H1 (cell line): Measurements from ENCODE around the gene PDGFB. TPM values are rescaled to one million over a fixed set of nuclear protein-coding genes. Genes with fewer than 3 reads are reported as not detected.
A peak's percentile ranks its signal among the peaks of the same experiment; 100 is the strongest.

Source experiments
- CTCF ChIA-PET: fragments of 300-600 bp; sonication (Branson Sonifier 250); formaldehyde crosslinking; loops from one replicate; lab custom pipeline; 2021; ENCODE audit not compliant: partially characterized antibody; lab: Charles Lee
- POLR2A ChIA-PET: fragments of 300-600 bp; sonication (Branson Sonifier 250); formaldehyde crosslinking; loops from one replicate; lab custom pipeline; 2021; ENCODE audit warnings: inconsistent platforms; ENCODE audit not compliant: partially characterized antibody; lab: Charles Lee
- DNase-seq, 2 experiments: peaks; one replicate each; pipeline versions ENCODE4 v3.0.0 to v3.0.0-alpha.2; 2010 to 2022; ENCODE audit warnings: low spot score in 2 of 2, low read depth in 1 of 2, mixed read lengths in 1 of 2
- FAIRE-seq: peaks from 2 replicates; lab custom pipeline; 2011; peaks lifted over from hg19 to GRCh38; lab: Jason Lieb, UNC
- H2AFZ ChIP-seq: 2 replicates; pipeline ENCODE4 v1.8.1; 2012; ENCODE audit warnings: low read length, inconsistent platforms
- H2AK5ac ChIP-seq: 2 replicates; pipeline ENCODE4 v1.6.1; 2013; ENCODE audit warnings: low read depth, low read length
- H2BK120ac ChIP-seq: replicated peaks from 2 replicates; pipeline ENCODE3; 2013; ENCODE audit warnings: low read depth, low read length, inconsistent platforms
- H2BK12ac ChIP-seq: 2 replicates; pipeline ENCODE4 v1.6.1; 2013; ENCODE audit warnings: low read depth, low read length
- H2BK15ac ChIP-seq: 2 replicates; pipeline ENCODE4 v1.6.1; 2013; ENCODE audit warnings: low read length
- H2BK20ac ChIP-seq: 2 replicates; pipeline ENCODE4 v1.6.1; 2013; ENCODE audit warnings: low read length
- H2BK5ac ChIP-seq: 2 replicates; pipeline ENCODE4 v1.6.1; 2013; ENCODE audit warnings: low read depth, low read length
- H3K14ac ChIP-seq: 2 replicates; pipeline ENCODE4 v1.6.1; 2013; ENCODE audit warnings: inconsistent platforms; ENCODE audit not compliant: insufficient read length
- H3K18ac ChIP-seq: 2 replicates; pipeline ENCODE4 v1.6.1; 2013; ENCODE audit warnings: low read length; ENCODE audit errors: extremely low read depth
- H3K23ac ChIP-seq: 2 replicates; pipeline ENCODE4 v1.6.1; 2013; ENCODE audit warnings: inconsistent platforms; ENCODE audit not compliant: insufficient read length
- H3K23me2 ChIP-seq: 2 replicates; pipeline ENCODE4 v1.6.1; 2013; ENCODE audit warnings: low read depth, low read length
- H3K27ac ChIP-seq: 2 replicates; pipeline ENCODE4 v1.6.1; 2011; ENCODE audit warnings: low read depth, low read length, inconsistent platforms
- H3K27me3 ChIP-seq, 4 experiments: replicated peaks in 1 of 4; 1 replicate in 1 of 4; 2 replicates in 3 of 4; pipeline versions ENCODE4 v1.6.1 to v1.8.1; 2011 to 2013; ENCODE audit warnings: low read length in 3 of 4, mild to moderate bottlenecking in 3 of 4, inconsistent platforms in 2 of 4, mixed read lengths in 2 of 4, moderate library complexity in 1 of 4; ENCODE audit not compliant: control insufficient read depth in 3 of 4, insufficient read depth in 3 of 4; ENCODE audit errors: extremely low read depth in 1 of 4
- H3K36me3 ChIP-seq, 4 experiments: 2 replicates each; pipeline versions ENCODE4 v1.6.1 to v1.8.1; 2011 to 2013; ENCODE audit warnings: mild to moderate bottlenecking in 4 of 4, low read length in 3 of 4, moderate library complexity in 2 of 4, control low read depth in 1 of 4, inconsistent platforms in 1 of 4; ENCODE audit not compliant: insufficient read depth in 4 of 4, control insufficient read depth in 2 of 4
- H3K4ac ChIP-seq: replicated peaks from 2 replicates; pipeline ENCODE3; 2013; ENCODE audit warnings: low read length, low read depth, mixed read lengths, inconsistent platforms; ENCODE audit not compliant: insufficient read length
- H3K4me1 ChIP-seq, 4 experiments: replicated peaks in 1 of 4; 1 replicate in 1 of 4; 2 replicates in 3 of 4; pipeline versions ENCODE4 v1.6.1 to v1.8.1; 2011 to 2013; ENCODE audit warnings: low read length in 3 of 4, inconsistent platforms in 2 of 4, mixed read lengths in 1 of 4; ENCODE audit not compliant: insufficient read depth in 4 of 4, control insufficient read depth in 3 of 4
- H3K4me2 ChIP-seq, 2 experiments: 2 replicates each; pipeline versions ENCODE4 v1.6.1 to v1.8.1; 2011 to 2013; ENCODE audit warnings: low read depth in 2 of 2, low read length in 2 of 2, control low read depth in 1 of 2, inconsistent platforms in 1 of 2, mild to moderate bottlenecking in 1 of 2; ENCODE audit not compliant: insufficient read depth in 1 of 2
- H3K4me3 ChIP-seq, 4 experiments: fragments of 200-600, 300-600 bp in 1 of 4; sonication (generic), shearing (Covaris generic), sonication (Bioruptor Twin) in 1 of 4; 2 replicates each; pipeline versions ENCODE4 v1.5.1 to v1.8.1; 2011 to 2016; ENCODE audit warnings: low read length in 4 of 4, low read depth in 3 of 4, control low read depth in 2 of 4, inconsistent platforms in 2 of 4, mild to moderate bottlenecking in 2 of 4, mixed read lengths in 1 of 4, moderate library complexity in 1 of 4; ENCODE audit not compliant: insufficient read depth in 2 of 4; ENCODE audit errors: extremely low read depth in 1 of 4
- H3K56ac ChIP-seq: replicated peaks from 2 replicates; pipeline ENCODE3; 2013; ENCODE audit warnings: low read depth, mild to moderate bottlenecking, mixed read lengths, low read length, inconsistent platforms; ENCODE audit not compliant: insufficient read length
- H3K79me1 ChIP-seq: 2 replicates; pipeline ENCODE4 v1.6.1; 2013; ENCODE audit warnings: low read depth, low read length, control low read depth
- H3K79me2 ChIP-seq, 2 experiments: 2 replicates each; pipeline versions ENCODE4 v1.6.1 to v1.8.1; 2012 to 2013; ENCODE audit warnings: low read length in 2 of 2, mild to moderate bottlenecking in 2 of 2, inconsistent platforms in 1 of 2; ENCODE audit not compliant: insufficient read depth in 2 of 2, control insufficient read depth in 1 of 2
- H3K9ac ChIP-seq, 4 experiments: replicated peaks in 1 of 4; 1 replicate in 1 of 4; 2 replicates in 3 of 4; pipeline versions ENCODE4 v1.6.1 to v1.8.1; 2011 to 2013; ENCODE audit warnings: low read depth in 3 of 4, low read length in 3 of 4, control low read depth in 2 of 4, mild to moderate bottlenecking in 2 of 4, moderate library complexity in 2 of 4, inconsistent platforms in 1 of 4; ENCODE audit errors: extremely low read depth in 1 of 4
- H3K9me3 ChIP-seq, 2 experiments: 2 replicates each; pipeline versions ENCODE4 v1.6.1 to v1.8.1; 2012 to 2013; ENCODE audit warnings: mild to moderate bottlenecking in 2 of 2, moderate library complexity in 2 of 2, control low read depth in 1 of 2, inconsistent platforms in 1 of 2, low read depth in 1 of 2, low read length in 1 of 2, mixed read lengths in 1 of 2; ENCODE audit not compliant: insufficient read depth in 2 of 2
- H4K20me1 ChIP-seq, 2 experiments: replicated peaks in 1 of 2; 2 replicates each; pipeline versions ENCODE3 to v1.8.1; 2011 to 2013; ENCODE audit warnings: inconsistent platforms in 2 of 2, low read length in 2 of 2, mild to moderate bottlenecking in 1 of 2; ENCODE audit not compliant: insufficient read depth in 2 of 2, control insufficient read depth in 1 of 2
- H4K5ac ChIP-seq: 2 replicates; pipeline ENCODE4 v1.6.1; 2013; ENCODE audit warnings: low read length, low read depth, mixed read lengths, inconsistent platforms; ENCODE audit not compliant: insufficient read length
- H4K8ac ChIP-seq: 2 replicates; pipeline ENCODE4 v1.8.0; 2013; ENCODE audit warnings: mild to moderate bottlenecking, moderate library complexity, low read length, inconsistent platforms; ENCODE audit not compliant: insufficient read depth; ENCODE audit errors: extremely low read depth
- H4K91ac ChIP-seq: replicated peaks from 2 replicates; pipeline ENCODE3; 2013; ENCODE audit warnings: low read length, mixed read lengths, inconsistent platforms; ENCODE audit not compliant: insufficient read length
- E2F6 ChIP-seq: IDR thresholded peaks from 2 replicates; pipeline ENCODE4 v1.6.1; 2012; ENCODE audit warnings: inconsistent platforms
- KDM1A ChIP-seq: fragments of 200-600, 300-600 bp; sonication (generic); IDR thresholded peaks from 2 replicates; pipeline ENCODE4 v1.7.1; 2016; ENCODE audit warnings: mild to moderate bottlenecking, low read length, borderline replicate concordance
- WGBS, 2 experiments: shearing (Covaris generic) in 1 of 2; methylation state at CpG; one replicate each; pipeline versions ENCODE4 v1.1.6 to v1.1.7; 2013 to 2015; ENCODE audit warnings: low lambda C conversion rate in 2 of 2, mixed read lengths in 2 of 2, inconsistent platforms in 1 of 2, low coverage in 1 of 2, missing lambda C conversion rate in 1 of 2; ENCODE audit not compliant: insufficient replicate concordance in 2 of 2, insufficient coverage in 1 of 2, insufficient read length in 1 of 2; ENCODE audit errors: extremely low coverage in 1 of 2, missing lambda C conversion rate in 1 of 2; 5-methylcytosine and 5-hydroxymethylcytosine counted together
- polyA plus RNA-seq, 7 experiments: library from polyadenylated mRNA; depleted of rRNA in 3 of 7; stranded (reverse) in 5 of 7; unstranded in 2 of 7; fragments of >200 nt in 5 of 7; fragments of 200-250 nt in 2 of 7; gene quantifications; 1 replicate in 5 of 7; 2 replicates in 1 of 7; 4 replicates in 1 of 7; pipeline versions ENCODE4 v1.2.1 to v1.2.3, GENCODE V29; 2011 to 2013; ENCODE audit warnings: missing spikeins in 2 of 7, mixed read lengths in 2 of 7
- total RNA-seq: library from RNA; stranded (reverse); fragmentation: NEBNext Ultra II Directional; extraction: Animal tissue kit (Norgen Biotek cat#: 25700); gene quantifications from 2 replicates; pipeline ENCODE4 v1.2.1, GENCODE V29; 2021

The PDGFB gene
- total and polyA plus RNA-seq, 2 of the 8 experiments (the other 6 are each of a cell fraction or from before 2014, with no cell fraction given), result 3.9 to 8.5 TPM

- FAIRE-seq, result no peak
- Histone ChIP-seq H3K79me2 (no peaks in the 10 kb centered on the region), H4K20me1 (no peaks in the 10 kb centered on the region), H3K4me3 (no peak overlapping the region), H4K91ac (no peak overlapping the region), H2BK12ac (no peak overlapping the region), H3K79me1 (no peaks in the 10 kb centered on the region), H2BK20ac (peak overlapping the region; percentile 3; the same call in 1 of the 2 replicates), H3K9ac (no peak overlapping the region; a peak in 1 of 7 replicates), H3K27ac (no peak overlapping the region), H3K14ac (no peak overlapping the region), H4K5ac (no peak overlapping the region), H3K18ac (no peak overlapping the region), H3K23ac (no peak overlapping the region), H2AK5ac (0 out of 2 replicates have a peak overlapping the region, but pooled peaks have one; percentile 41), H4K8ac (peak overlapping the region; percentile 39; the same call in 1 of the 2 replicates), H2BK120ac (no peak overlapping the region), H3K27me3 (no peaks in the 10 kb centered on the region; a peak in 1 of 7 replicates), H3K4ac (no peak overlapping the region), H3K4me2 (no peak overlapping the region), H2BK5ac (peak overlapping the region; percentile 18; the same call in 1 of the 2 replicates), H2BK15ac (no peak overlapping the region), H2AFZ (no peak overlapping the region), H3K36me3 (no peaks in the 10 kb centered on the region), H3K9me3 (peaks cover 3 to 4% of the 10 kb centered on the region in 2 experiments; a peak in 1 of 4 replicates), H3K4me1 (peaks cover 0 to 3% (median 0%) of the 10 kb centered on the region in 4 experiments; a peak in 2 of 7 replicates), H3K23me2 (no peaks in the 10 kb centered on the region), H3K56ac (no peak overlapping the region)
- WGBS, 2 experiments, result 93% methylated on average over 23 of the region's 23 CpGs; no CpG with 5 or more reads in 1 of the 2 experiments
- ChIA-PET POLR2A (interaction anchor here (0.6 to 2.5 kb wide), 7 partner anchors 13 to 292 kb away, joined by 3 to 6 read pairs (median 5); partner anchors contain the start of gene RPL3), CTCF (interaction anchor here (0.8 to 1.8 kb wide), 5 partner anchors 26 to 167 kb away, joined by 3 to 7 read pairs (median 3); no protein-coding TSS in a partner anchor)
- TF ChIP-seq KDM1A, result peak; percentile 63; the same call in 1 of the 2 replicates
- TF ChIP-seq E2F6, result no peak
- DNase-seq, result no peak
These were observed 20.5 kb upstream of the PDGFB start for GRCh38 chr22:39265143-39265886.
